ENCODE data around the gene TIAM1.

DNA sequence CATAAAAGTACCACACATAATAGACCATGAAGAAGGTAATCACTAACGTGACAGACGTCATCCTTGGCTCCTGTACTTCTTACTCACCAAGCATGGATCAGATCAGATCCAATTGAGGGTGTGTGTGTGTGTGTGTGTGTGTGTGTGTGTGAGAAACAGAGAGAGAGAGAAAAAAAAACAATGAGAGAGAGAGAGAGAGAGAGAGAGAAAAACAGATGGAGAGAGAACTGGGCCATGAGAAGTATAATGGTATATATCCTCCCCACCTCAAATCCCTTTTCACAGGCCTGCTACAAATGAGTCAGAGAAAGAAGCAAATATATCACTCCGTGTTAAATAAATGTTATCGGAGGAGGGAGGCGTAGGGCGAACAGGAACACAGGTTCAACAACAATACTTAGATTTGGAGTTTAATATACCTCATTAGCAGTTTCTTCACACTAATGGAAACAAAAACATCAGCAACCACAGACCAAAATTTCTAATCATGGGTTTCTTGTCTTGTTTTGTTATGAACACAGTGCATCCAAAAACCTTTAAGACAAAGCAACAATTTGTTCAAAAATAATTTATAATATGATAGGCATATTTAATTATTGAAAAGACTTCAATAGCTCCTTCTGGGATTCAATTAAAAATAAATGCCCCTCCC is 45.3 kb downstream of the TIAM1 start:
- TF ChIP-seq, protein P1, sequence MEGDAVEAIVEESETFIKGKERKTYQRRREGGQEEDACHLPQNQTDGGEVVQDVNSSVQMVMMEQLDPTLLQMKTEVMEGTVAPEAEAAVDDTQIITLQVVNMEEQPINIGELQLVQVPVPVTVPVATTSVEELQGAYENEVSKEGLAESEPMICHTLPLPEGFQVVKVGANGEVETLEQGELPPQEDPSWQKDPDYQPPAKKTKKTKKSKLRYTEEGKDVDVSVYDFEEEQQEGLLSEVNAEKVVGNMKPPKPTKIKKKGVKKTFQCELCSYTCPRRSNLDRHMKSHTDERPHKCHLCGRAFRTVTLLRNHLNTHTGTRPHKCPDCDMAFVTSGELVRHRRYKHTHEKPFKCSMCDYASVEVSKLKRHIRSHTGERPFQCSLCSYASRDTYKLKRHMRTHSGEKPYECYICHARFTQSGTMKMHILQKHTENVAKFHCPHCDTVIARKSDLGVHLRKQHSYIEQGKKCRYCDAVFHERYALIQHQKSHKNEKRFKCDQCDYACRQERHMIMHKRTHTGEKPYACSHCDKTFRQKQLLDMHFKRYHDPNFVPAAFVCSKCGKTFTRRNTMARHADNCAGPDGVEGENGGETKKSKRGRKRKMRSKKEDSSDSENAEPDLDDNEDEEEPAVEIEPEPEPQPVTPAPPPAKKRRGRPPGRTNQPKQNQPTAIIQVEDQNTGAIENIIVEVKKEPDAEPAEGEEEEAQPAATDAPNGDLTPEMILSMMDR (IDR thresholded peaks at IDR 0.05), result no peak
- TF ChIP-seq POLR2A (IDR thresholded peaks at IDR 0.05), result no peak

All from heart left ventricle (tissue), 13 donors.